Liver (tissue), 9 donors: Measurements from ENCODE around the gene MT1M. TPM values are rescaled to one million over a fixed set of nuclear protein-coding genes. Genes with fewer than 3 reads are reported as not detected.
A peak's percentile ranks its signal among the peaks of the same experiment; 100 is the strongest.

Experiments
- DNase-seq: peaks from one replicate; pipeline ENCODE4 v3.0.0-alpha.2; 2017; ENCODE audit warnings: low spot score
- H3K27ac ChIP-seq, 2 donors: one replicate each; pipeline ENCODE4 v1.7.0; 2013; ENCODE audit warnings: inconsistent platforms in 2 of 2, low read length in 2 of 2, control low read depth in 1 of 2, low read depth in 1 of 2, mild to moderate bottlenecking in 1 of 2
- H3K27me3 ChIP-seq, 4 donors: one replicate each; pipeline versions ENCODE4 v1.6.1 to v1.7.0; 2013; ENCODE audit warnings: low read length in 3 of 4, inconsistent platforms in 1 of 4, mild to moderate bottlenecking in 1 of 4, moderate library complexity in 1 of 4; ENCODE audit not compliant: control insufficient read depth in 4 of 4, insufficient read depth in 4 of 4
- H3K36me3 ChIP-seq, 4 donors: one replicate each; pipeline versions ENCODE4 v1.6.1 to v1.7.0; 2013; ENCODE audit warnings: low read length in 3 of 4, mild to moderate bottlenecking in 3 of 4, low read depth in 1 of 4, moderate library complexity in 1 of 4; ENCODE audit not compliant: control insufficient read depth in 4 of 4, insufficient read depth in 3 of 4
- H3K4me1 ChIP-seq, 4 donors: one replicate each; pipeline versions ENCODE4 v1.6.1 to v1.7.0; 2013; ENCODE audit warnings: low read length in 3 of 4, mild to moderate bottlenecking in 3 of 4, moderate library complexity in 1 of 4; ENCODE audit not compliant: control insufficient read depth in 4 of 4, insufficient read depth in 4 of 4
- H3K4me3 ChIP-seq, 3 donors: one replicate each; pipeline versions ENCODE4 v1.6.1 to v1.7.0; 2013; ENCODE audit warnings: low read length in 3 of 3, control low read depth in 1 of 3, low read depth in 1 of 3, mild to moderate bottlenecking in 1 of 3
- H3K9ac ChIP-seq, 2 donors: one replicate each; pipeline ENCODE4 v1.7.0; 2013; ENCODE audit warnings: low read length in 2 of 2, mild to moderate bottlenecking in 2 of 2, moderate library complexity in 2 of 2, control low read depth in 1 of 2, low read depth in 1 of 2
- H3K9me3 ChIP-seq, 4 donors: one replicate each; pipeline versions ENCODE4 v1.6.1 to v1.7.0; 2013; ENCODE audit warnings: low read length in 3 of 4; ENCODE audit not compliant: control insufficient read depth in 4 of 4
- ATF3 ChIP-seq: IDR thresholded peaks from 2 replicates; pipeline ENCODE4 v1.6.1; 2016; ENCODE audit warnings: antibody characterized with exemption
- CTCF ChIP-seq: fragments of 150-350 bp; IDR thresholded peaks from 2 replicates; pipeline ENCODE4 v1.5.1; 2017; ENCODE audit warnings: improper control_type of control experiment, low read depth, low read length; ENCODE audit not compliant: missing input control
- EGR1 ChIP-seq, 2 donors: IDR thresholded peaks; 2 replicates each; pipeline ENCODE4 v1.6.1; 2016 to 2018; ENCODE audit warnings: antibody characterized with exemption in 2 of 2, low read depth in 2 of 2
- FOXA1 ChIP-seq: IDR thresholded peaks from 2 replicates; pipeline ENCODE4 v1.6.1; 2016; ENCODE audit warnings: antibody characterized with exemption
- FOXA2 ChIP-seq: IDR thresholded peaks from 2 replicates; pipeline ENCODE4 v1.6.1; 2016; ENCODE audit warnings: antibody characterized with exemption
- GABPA ChIP-seq, 2 donors: IDR thresholded peaks in 1 of 2; conservative IDR thresholded peaks in 1 of 2; 2 replicates each; pipeline ENCODE4 v1.6.1; 2016; ENCODE audit warnings: antibody characterized with exemption in 2 of 2, mild to moderate bottlenecking in 1 of 2, moderate library complexity in 1 of 2
- HNF4A ChIP-seq, 2 donors: conservative IDR thresholded peaks; 2 replicates each; pipeline ENCODE4 v1.6.1; 2016; ENCODE audit warnings: antibody characterized with exemption in 2 of 2, mild to moderate bottlenecking in 2 of 2
- HNF4G ChIP-seq: IDR thresholded peaks from 2 replicates; pipeline ENCODE4 v1.6.1; 2016; ENCODE audit warnings: antibody characterized with exemption
- JUND ChIP-seq, 2 donors: IDR thresholded peaks; 2 replicates each; pipeline ENCODE4 v1.6.1; 2016; ENCODE audit warnings: antibody characterized with exemption in 2 of 2
- NR2F2 ChIP-seq: IDR thresholded peaks from 2 replicates; pipeline ENCODE4 v1.6.1; 2016; ENCODE audit warnings: antibody characterized with exemption
- RAD21 ChIP-seq, 2 donors: IDR thresholded peaks; 2 replicates each; pipeline ENCODE4 v1.6.1; 2016; ENCODE audit warnings: antibody characterized with exemption in 2 of 2, mild to moderate bottlenecking in 2 of 2
- REST ChIP-seq: IDR thresholded peaks from 2 replicates; pipeline ENCODE4 v1.6.1; 2016; ENCODE audit warnings: antibody characterized with exemption, mild to moderate bottlenecking
- RXRA ChIP-seq, 2 donors: IDR thresholded peaks; 2 replicates each; pipeline ENCODE4 v1.6.1; 2017 to 2018; ENCODE audit warnings: antibody characterized with exemption in 2 of 2, mild to moderate bottlenecking in 1 of 2
- SP1 ChIP-seq: IDR thresholded peaks from 2 replicates; pipeline ENCODE4 v1.6.1; 2018; ENCODE audit warnings: antibody characterized with exemption, mild to moderate bottlenecking
- TAF1 ChIP-seq: conservative IDR thresholded peaks from 2 replicates; pipeline ENCODE4 v1.6.1; 2016; ENCODE audit warnings: antibody characterized with exemption, mild to moderate bottlenecking
- YY1 ChIP-seq: IDR thresholded peaks from 2 replicates; pipeline ENCODE4 v1.6.1; 2016; ENCODE audit warnings: antibody characterized with exemption, mild to moderate bottlenecking
- WGBS: extraction: QIAGEN DNeasy Blood & Tissue Kit; methylation state at CpG from one replicate; pipeline ENCODE4 v1.1.7; 2013; 5-methylcytosine and 5-hydroxymethylcytosine counted together
- polyA plus RNA-seq, 2 donors: library from polyadenylated mRNA; stranded (reverse) in 1 of 2; unstranded in 1 of 2; fragments of 200-250 nt in 1 of 2; fragments of >200 nt in 1 of 2; fragmentation: Nextera tagmentation in 1 of 2; extraction: Ambion mirVana in 1 of 2; gene quantifications; one replicate each; pipeline versions ENCODE4 v1.2.1 to v1.2.3, GENCODE V29; 2013 to 2015
- total RNA-seq, 2 donors: library from RNA; depleted of rRNA; stranded (reverse); fragments of >200 nt; gene quantifications; one replicate each; pipeline ENCODE4 v1.2.3, GENCODE V29; 2014
- TF ChIP-seq, protein P1 (sequence below): IDR thresholded peaks from 2 replicates; pipeline ENCODE4 v1.6.1; 2016; ENCODE audit warnings: antibody characterized with exemption
- TF ChIP-seq, protein P2 (sequence below): IDR thresholded peaks from 2 replicates; pipeline ENCODE4 v1.6.1; 2016; ENCODE audit warnings: antibody characterized with exemption
- donor health status: healthy.
- donor health status: healthy.
- donor health status: healthy.
- donor health status: healthy.
- donor health status: healthy.

The MT1M gene
- total and polyA plus RNA-seq, 4 donors = 20.4 to 343 (median 194) TPM

DNA sequence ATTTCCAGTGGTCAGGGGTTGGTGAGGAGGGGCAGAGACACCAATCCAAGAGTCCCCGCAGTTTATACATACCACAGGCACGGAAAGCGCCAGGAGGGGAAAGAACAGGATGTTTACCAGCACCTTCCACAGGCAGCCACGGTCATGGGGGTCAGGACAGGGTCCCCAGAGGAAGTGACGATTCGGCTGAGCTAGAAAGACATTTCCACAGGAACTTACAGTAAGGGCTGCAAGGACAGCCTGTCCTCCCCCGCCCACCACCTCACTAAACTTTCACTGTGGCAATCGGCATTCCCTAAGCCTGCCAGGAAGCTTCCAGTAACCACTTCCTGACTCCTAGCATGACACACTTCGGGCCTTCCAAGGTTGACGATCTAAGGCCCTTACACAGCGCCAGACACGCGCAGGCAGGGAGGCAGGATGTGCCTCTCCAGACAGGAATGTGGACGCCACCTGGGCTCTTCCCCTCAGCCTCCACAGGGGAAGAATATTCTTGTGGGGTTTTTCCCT is 25.3 kb upstream of the MT1M start:
- TF ChIP-seq YY1 (peak; percentile 55), HNF4G (peak; percentile 13), RXRA (IDR thresholded peaks at IDR 0.05) (peak; percentile 17 to 89), EGR1 (IDR thresholded peaks at IDR 0.05; ENCODE audit: low read depth in 2 of 2) (peak; percentile 72 to 96), TAF1 (peak; percentile 49), SP1 (peak; percentile 95), JUND (IDR thresholded peaks at IDR 0.05) (peak; percentile 5 to 56), REST (no peak), FOXA1 (no peak), NR2F2 (peak; percentile 96), CTCF (no peak), FOXA2 (peak; percentile 2), RAD21 (IDR thresholded peaks at IDR 0.05) (no peak), GABPA (IDR thresholded peaks at IDR 0.05 in 1 of 2, conservative IDR thresholded peaks at IDR 0.05 in 1 of 2) (peak; percentile 75 to 83), ATF3 (peak; percentile 44), HNF4A (conservative IDR thresholded peaks at IDR 0.05) (no peak)
- TF ChIP-seq, protein P1, sequence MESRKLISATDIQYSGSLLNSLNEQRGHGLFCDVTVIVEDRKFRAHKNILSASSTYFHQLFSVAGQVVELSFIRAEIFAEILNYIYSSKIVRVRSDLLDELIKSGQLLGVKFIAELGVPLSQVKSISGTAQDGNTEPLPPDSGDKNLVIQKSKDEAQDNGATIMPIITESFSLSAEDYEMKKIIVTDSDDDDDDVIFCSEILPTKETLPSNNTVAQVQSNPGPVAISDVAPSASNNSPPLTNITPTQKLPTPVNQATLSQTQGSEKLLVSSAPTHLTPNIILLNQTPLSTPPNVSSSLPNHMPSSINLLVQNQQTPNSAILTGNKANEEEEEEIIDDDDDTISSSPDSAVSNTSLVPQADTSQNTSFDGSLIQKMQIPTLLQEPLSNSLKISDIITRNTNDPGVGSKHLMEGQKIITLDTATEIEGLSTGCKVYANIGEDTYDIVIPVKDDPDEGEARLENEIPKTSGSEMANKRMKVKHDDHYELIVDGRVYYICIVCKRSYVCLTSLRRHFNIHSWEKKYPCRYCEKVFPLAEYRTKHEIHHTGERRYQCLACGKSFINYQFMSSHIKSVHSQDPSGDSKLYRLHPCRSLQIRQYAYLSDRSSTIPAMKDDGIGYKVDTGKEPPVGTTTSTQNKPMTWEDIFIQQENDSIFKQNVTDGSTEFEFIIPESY = no peak
- TF ChIP-seq, protein P2, sequence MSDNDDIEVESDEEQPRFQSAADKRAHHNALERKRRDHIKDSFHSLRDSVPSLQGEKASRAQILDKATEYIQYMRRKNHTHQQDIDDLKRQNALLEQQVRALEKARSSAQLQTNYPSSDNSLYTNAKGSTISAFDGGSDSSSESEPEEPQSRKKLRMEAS = peak; percentile 84
- peak overlapping the region; percentile 98 to 99 for H3K27ac ChIP-seq
- no peaks in the 10 kb centered on the region for H3K36me3 ChIP-seq
- H3K27me3 ChIP-seq = no peaks in the 10 kb centered on the region
- H3K4me3 ChIP-seq = peak overlapping the region in 1 of 3 donors; percentile 12
- peak; percentile 52 for DNase-seq
- H3K9ac ChIP-seq = peak overlapping the region; percentile 4 to 72
- H3K9me3 ChIP-seq = no peaks in the 10 kb centered on the region
- WGBS = 15% methylated on average over 14 of the region's 14 CpGs
- H3K4me1 ChIP-seq = peaks cover 6 to 37% (median 12%) of the 10 kb centered on the region in 4 donors
